Bronchial epithelial cell (primary cell): ENCODE results near the gene MMP23B. TPM values are rescaled to one million over a fixed set of nuclear protein-coding genes. Genes with fewer than 3 reads are reported as not detected.

Experiments
- DNase-seq: peaks from one replicate; pipeline ENCODE4 v3.0.0-alpha.2; 2010; ENCODE audit warnings: low read depth
- FAIRE-seq: peaks from 2 replicates; lab custom pipeline; 2011; peaks lifted over from hg19 to GRCh38; lab: Jason Lieb, UNC
- H3K27me3 ChIP-seq: 2 replicates; pipeline ENCODE4 v1.5.1; 2011; ENCODE audit warnings: low read length; ENCODE audit not compliant: control insufficient read depth, insufficient read depth
- H3K36me3 ChIP-seq: 2 replicates; pipeline ENCODE4 v1.5.1; 2011; ENCODE audit warnings: low read length; ENCODE audit not compliant: control insufficient read depth, insufficient read depth
- H3K4me3 ChIP-seq: 2 replicates; pipeline ENCODE4 v1.5.1; 2011; ENCODE audit warnings: mild to moderate bottlenecking, low read depth, low read length, control low read depth
- total RNA-seq: library from RNA; depleted of rRNA; stranded (reverse); fragments of >200 nt; gene quantifications from 2 replicates; pipeline ENCODE4 v1.2.1, GENCODE V29; 2014
- TF ChIP-seq, protein P1 (sequence below): IDR thresholded peaks from 2 replicates; pipeline ENCODE4 v1.5.1; 2011; ENCODE audit warnings: mild to moderate bottlenecking, moderate library complexity, low read length, control low read depth, inconsistent platforms; ENCODE audit not compliant: insufficient read depth, severe bottlenecking

The MMP23B gene
- total RNA-seq, 1 donor from 2014 or later = 0.26 TPM

DNA sequence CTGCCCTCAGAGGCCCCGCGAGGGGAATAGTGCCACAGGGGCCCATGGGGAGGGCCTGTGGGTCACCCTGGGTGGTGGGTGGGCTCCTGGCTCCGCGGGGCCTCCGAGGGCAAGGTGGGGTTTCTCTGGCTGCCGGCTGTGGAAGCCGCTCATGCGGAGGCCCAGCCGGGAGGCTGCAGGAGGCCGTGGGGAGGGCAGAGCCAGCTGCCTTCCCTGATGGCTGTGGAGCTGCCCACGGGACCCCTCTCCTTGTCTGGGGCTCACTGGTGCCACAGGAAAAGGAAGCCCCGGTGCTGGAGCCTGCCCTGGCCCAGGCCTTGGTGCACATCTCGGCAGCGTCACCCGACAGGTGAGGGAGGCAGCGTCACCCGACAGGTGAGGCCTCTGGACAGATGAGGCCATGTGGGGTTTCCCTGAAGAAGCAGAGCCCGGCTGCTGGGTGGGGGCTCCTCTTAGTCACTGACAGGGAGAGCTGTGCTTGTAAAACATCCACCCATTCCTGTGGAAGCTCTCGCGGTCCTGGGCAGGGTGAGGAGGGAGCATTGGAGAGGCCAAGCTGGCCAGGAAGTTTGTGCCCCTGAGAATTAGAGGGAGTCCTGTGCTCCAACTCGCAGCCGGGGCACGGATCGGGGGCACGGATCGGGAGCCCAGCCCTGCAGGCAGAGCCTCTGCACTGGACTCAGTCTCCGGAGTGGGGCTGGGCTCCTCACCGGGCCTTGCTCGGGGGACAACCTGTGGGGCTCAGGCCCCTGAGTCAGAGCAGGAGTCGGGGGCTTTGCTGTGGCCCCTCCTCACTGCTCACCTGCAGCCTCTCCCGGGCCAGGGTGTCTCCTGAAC is 10.6 kb upstream of the MMP23B start:
- H3K36me3 ChIP-seq = peaks cover 3% of the 10 kb centered on the region
- TF ChIP-seq, protein P1, sequence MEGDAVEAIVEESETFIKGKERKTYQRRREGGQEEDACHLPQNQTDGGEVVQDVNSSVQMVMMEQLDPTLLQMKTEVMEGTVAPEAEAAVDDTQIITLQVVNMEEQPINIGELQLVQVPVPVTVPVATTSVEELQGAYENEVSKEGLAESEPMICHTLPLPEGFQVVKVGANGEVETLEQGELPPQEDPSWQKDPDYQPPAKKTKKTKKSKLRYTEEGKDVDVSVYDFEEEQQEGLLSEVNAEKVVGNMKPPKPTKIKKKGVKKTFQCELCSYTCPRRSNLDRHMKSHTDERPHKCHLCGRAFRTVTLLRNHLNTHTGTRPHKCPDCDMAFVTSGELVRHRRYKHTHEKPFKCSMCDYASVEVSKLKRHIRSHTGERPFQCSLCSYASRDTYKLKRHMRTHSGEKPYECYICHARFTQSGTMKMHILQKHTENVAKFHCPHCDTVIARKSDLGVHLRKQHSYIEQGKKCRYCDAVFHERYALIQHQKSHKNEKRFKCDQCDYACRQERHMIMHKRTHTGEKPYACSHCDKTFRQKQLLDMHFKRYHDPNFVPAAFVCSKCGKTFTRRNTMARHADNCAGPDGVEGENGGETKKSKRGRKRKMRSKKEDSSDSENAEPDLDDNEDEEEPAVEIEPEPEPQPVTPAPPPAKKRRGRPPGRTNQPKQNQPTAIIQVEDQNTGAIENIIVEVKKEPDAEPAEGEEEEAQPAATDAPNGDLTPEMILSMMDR = no peak
- DNase-seq (no peak), FAIRE-seq (no peak)
- H3K4me3 ChIP-seq = no peak overlapping the region
- no peaks in the 10 kb centered on the region for H3K27me3 ChIP-seq

DNA sequence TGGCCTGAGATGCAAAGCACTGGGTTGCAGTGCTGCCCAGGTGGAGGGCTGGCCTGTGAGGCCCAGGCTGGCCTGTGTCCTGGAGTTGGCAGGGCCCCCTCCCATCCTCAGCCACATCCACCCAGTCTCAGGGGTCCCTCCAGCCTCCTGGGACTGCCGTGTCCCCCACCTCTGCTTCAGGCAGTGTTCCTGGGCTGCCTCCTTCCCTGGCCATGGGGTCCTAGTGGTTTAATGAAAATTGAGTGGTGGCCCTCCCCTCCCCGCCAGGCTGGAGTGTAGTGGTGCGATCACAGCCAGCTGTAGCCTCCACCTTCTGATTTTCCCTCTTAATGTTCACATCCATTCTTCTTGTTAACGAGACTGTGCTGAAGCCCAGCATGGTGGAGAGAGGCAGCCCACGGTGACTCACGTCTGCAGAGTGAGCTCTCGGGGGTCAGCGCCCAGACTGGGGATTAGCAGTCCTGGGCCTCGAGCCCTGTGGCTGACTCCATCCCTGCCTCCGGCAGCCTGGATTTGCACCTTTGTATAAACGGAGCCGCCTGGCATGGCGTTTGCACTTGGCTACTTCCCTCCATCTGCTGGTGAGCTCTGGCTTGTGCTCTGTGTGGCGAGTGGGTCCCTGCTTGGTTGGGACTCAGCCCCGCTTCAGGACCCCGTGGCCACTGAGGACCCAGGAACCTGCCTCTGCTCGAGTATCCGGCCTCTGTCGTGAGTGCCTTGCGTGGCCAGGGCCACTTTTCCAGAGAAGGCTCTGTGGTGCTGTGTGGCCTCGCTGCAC is 9.8 kb upstream of the MMP23B start:
- Histone ChIP-seq H3K4me3 (no peak overlapping the region), H3K27me3 (no peaks in the 10 kb centered on the region), H3K36me3 (peaks cover 3% of the 10 kb centered on the region)
- FAIRE-seq = no peak
- TF ChIP-seq, protein P1 = no peak
- no peak for DNase-seq

DNA sequence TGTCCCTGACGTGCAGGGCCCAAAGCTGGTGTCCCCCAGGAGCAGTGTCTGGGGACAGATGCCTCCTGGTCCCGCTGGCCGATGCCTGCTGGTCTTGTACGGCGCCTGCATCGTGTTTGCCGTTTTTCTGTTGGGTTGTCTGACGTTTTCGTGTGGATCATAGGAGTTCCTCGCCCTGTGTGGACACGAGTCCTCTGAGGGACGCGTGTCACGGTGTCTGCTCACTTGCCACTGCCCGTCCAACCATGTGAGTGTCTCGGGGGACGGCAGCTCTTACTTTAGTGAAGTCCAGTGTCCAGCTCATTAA is 9.2 kb upstream of the MMP23B start:
- H3K36me3 ChIP-seq = peaks cover 1% of the 10 kb centered on the region
- TF ChIP-seq, protein P1 = no peak
- FAIRE-seq = no peak

DNA sequence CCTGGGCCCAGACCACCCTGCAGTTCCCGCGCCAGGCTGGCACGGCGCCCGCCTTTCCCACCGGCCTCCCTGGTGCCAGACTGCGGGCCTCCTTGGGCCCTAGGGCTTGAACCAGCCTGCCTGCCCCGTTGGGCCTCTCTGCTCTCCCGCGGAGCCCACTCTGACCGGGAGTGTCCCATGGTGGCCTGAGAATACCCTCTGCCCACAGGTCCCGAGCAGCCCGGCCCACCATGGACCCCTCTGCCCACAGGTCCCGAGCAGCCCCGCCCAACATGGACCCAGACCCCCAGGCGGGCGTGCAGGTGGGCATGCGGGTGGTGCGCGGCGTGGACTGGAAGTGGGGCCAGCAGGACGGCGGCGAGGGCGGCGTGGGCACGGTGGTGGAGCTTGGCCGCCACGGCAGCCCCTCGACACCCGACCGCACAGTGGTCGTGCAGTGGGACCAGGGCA is 8.8 kb upstream of the MMP23B start:
- H3K36me3 ChIP-seq = peaks cover 1% of the 10 kb centered on the region
- H3K4me3 ChIP-seq = no peak overlapping the region
- DNase-seq (no peak), FAIRE-seq (no peak)
- TF ChIP-seq, protein P1 = no peak
- H3K27me3 ChIP-seq = no peaks in the 10 kb centered on the region

More for the DNA sequence above, 9.2 kb upstream of the MMP23B start:
- Histone ChIP-seq H3K27me3 (no peaks in the 10 kb centered on the region), H3K4me3 (no peak overlapping the region)
- DNase-seq = no peak

DNA sequence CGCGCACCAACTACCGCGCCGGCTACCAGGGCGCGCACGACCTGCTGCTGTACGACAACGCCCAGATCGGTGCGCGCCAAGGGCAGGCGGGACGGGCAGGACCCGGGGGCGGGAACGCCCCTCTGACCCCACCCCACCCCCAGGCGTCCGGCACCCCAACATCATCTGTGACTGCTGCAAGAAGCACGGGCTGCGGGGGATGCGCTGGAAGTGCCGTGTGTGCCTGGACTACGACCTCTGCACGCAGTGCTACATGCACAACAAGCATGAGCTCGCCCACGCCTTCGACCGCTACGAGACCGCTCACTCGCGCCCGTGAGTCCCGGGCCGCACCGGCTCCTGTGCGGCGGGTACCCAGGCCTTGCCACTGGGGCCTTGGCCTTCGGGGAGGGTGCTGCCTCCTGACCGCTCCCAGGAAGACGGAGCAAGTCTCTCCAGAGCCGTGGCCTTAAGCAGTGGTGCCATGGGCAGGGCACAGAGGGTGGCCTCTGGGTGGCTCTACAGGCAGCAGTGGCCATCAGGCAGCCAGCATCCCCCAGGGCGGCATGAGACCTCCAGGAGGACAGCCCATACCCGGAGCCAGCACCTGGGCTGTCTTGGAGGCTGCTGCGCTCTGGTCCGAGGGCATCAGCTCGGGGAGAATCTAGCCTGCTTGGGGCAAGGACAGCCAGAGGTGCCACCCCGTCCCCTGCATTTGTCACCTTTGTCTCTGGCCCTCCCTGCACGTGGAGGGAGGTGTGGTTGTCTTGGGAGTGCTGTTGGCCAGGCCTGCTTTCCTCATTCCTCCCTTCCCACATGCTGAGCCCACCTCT is 8.1 kb upstream of the MMP23B start:
- Histone ChIP-seq H3K4me3 (no peak overlapping the region), H3K27me3 (no peaks in the 10 kb centered on the region), H3K36me3 (peaks cover 1% of the 10 kb centered on the region)
- DNase-seq (no peak), FAIRE-seq (no peak)
- TF ChIP-seq, protein P1 = no peak
